ENCODE results near the gene IFNB1.

The IFNB1 gene

GRCh38 chr9:21077781-21078180 is at the start of gene IFNB1:
IFNB1 (minus strand) TSS chr9:21077942; CDS start chr9:21077869, 73 bp downstream.
- no peak for DNase-seq (ENCODE audit: low spot score)
- no peak for TF ChIP-seq CTCF (IDR thresholded peaks at IDR 0.05; ENCODE audit: extremely low read depth, missing control alignments)

- DNase-seq (ENCODE audit: low spot score): no peak
- no peak for TF ChIP-seq CTCF (IDR thresholded peaks at IDR 0.05; ENCODE audit: extremely low read depth, missing control alignments)
These were observed 44.0 kb upstream of the IFNB1 start for GRCh38 chr9:21121595-21122251.

- TF ChIP-seq CTCF (IDR thresholded peaks at IDR 0.05; ENCODE audit: extremely low read depth, missing control alignments): no peak
- DNase-seq (ENCODE audit: low spot score): no peak
These were observed 43.3 kb upstream of the IFNB1 start for GRCh38 chr9:21121079-21121478.

GRCh38 chr9:21119093-21119770 is 41.5 kb upstream of the IFNB1 start:
- TF ChIP-seq CTCF (IDR thresholded peaks at IDR 0.05; ENCODE audit: extremely low read depth, missing control alignments): no peak
- DNase-seq (ENCODE audit: low spot score): no peak

GRCh38 chr9:21114311-21114710 is 36.6 kb upstream of the IFNB1 start:
- TF ChIP-seq CTCF (IDR thresholded peaks at IDR 0.05; ENCODE audit: extremely low read depth, missing control alignments): no peak
- no peak for DNase-seq (ENCODE audit: low spot score)

- peak; percentile 49 for TF ChIP-seq CTCF (IDR thresholded peaks at IDR 0.05; ENCODE audit: extremely low read depth, missing control alignments)
These were observed 33.2 kb upstream of the IFNB1 start for GRCh38 chr9:21110708-21111576.

GRCh38 chr9:21104787-21105186 is 27.0 kb upstream of the IFNB1 start:
- DNase-seq (ENCODE audit: low spot score): no peak
- TF ChIP-seq CTCF (IDR thresholded peaks at IDR 0.05; ENCODE audit: extremely low read depth, missing control alignments): no peak

More at GRCh38 chr9:21110708-21111576, 33.2 kb upstream of the IFNB1 start:
- peak; percentile 60 for DNase-seq (ENCODE audit: low spot score)
